CD4-positive, alpha-beta T cell treated with Interleukin-6 for 4 hours (primary cell): Measurements from ENCODE around the gene HSPBAP1.
"Not testable (repeated sequence)": the region's sequence is repeated elsewhere in the genome, so short reads cannot be mapped to it uniquely, and the experiment has no call there.

Experiments
- DNase-seq: peaks from one replicate; pipeline ENCODE4 v3.0.0-alpha.2; 2020; ENCODE audit warnings: mixed read lengths

Gene HSPBAP1

DNA sequence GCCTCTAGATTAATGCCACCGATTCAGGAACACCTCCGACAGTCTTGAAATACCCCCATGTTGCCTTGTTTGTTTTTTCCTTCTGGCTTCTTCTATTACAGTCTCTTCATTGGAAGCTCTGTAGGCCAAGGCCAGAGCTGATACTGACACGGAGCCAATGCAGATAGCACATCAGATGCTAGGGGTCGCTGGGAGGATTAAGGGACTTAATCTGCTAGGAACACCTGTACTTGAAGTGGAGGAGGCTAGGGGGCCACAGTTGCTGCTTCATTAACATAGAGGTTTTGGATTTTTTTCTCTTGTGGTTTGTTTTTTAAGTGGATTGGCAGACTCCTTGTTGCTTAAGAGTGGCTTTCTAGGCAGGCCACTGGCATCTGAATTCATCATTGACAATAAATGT is 63.4 kb downstream of the HSPBAP1 start:
- no peak for DNase-seq

- no peak for DNase-seq
Observed at GRCh38 chr3:122728756-122729514, 64.7 kb downstream of the HSPBAP1 start.

DNA sequence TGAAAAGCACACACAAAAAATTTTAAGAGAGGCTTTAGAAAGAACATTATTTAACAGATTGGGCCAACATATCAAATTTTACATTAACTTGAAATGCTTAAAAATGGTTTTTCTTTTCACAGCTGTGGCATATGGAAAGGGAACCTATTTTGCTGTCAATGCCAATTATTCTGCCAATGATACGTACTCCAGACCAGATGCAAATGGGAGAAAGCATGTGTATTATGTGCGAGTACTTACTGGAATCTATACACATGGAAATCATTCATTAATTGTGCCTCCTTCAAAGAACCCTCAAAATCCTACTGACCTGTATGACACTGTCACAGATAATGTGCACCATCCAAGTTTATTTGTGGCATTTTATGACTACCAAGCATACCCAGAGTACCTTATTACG is 65.4 kb downstream of the HSPBAP1 start:
- no peak for DNase-seq

- DNase-seq = no peak
Observed at GRCh38 chr3:122727766-122728165, 65.9 kb downstream of the HSPBAP1 start.

- DNase-seq = no peak
Observed at GRCh38 chr3:122727294-122727693, 66.3 kb downstream of the HSPBAP1 start.

DNA sequence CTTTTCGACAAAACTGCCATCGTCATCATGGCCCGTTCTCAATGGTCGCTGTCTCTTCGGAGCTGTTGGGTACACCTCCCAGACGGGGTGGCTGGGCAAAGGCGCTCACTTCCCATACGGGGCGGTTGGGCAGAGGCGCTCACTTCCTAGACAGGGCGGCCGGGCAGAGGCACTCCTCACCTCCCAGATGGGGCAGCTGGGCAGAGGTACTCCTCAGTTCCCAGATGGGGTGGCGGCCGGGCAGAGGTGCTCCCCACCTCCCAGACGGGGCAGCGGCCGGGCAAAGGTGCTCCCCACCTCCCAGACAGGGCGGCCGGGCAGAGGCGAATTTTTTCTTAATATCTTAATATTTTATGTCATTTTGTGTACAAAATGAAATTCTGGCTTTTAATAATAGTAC is 68.5 kb downstream of the HSPBAP1 start:
- DNase-seq = no peak

- no peak for DNase-seq
Observed at GRCh38 chr3:122719273-122719921, 74.2 kb downstream of the HSPBAP1 start.

- DNase-seq = no peak
Observed at GRCh38 chr3:122716667-122717066, 77.0 kb downstream of the HSPBAP1 start.

- no peak for DNase-seq
Observed at GRCh38 chr3:122714273-122714672, 79.4 kb downstream of the HSPBAP1 start.

- not testable (repeated sequence) for DNase-seq
Observed at GRCh38 chr3:122710616-122711251, 82.9 kb downstream of the HSPBAP1 start.

- DNase-seq = no peak
Observed at GRCh38 chr3:122705379-122705778, 88.3 kb downstream of the HSPBAP1 start.

DNA sequence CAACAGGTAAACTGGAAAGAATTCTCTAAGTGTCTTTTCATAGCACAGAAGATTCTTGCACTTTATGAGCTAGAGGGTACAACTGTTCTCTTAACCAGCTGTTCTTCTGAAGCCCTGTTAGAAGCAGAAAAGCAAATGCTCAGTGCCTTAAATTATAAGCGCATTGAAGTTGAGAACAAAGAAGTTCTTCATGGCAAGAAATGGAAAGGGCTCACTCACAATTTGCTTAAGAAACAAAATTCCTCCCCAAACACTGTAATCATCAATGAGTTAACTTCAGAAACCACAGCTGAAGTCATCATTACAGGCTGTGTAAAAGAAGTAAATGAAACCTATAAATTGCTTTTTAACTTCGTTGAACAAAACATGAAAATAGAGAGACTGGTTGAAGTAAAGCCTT is 93.4 kb downstream of the HSPBAP1 start:
- DNase-seq = no peak

- DNase-seq = no peak
Observed at GRCh38 chr3:122697952-122698620, 95.5 kb downstream of the HSPBAP1 start.

GRCh38 chr3:122695927-122696561 is 97.6 kb downstream of the HSPBAP1 start:
- DNase-seq = no peak

DNA sequence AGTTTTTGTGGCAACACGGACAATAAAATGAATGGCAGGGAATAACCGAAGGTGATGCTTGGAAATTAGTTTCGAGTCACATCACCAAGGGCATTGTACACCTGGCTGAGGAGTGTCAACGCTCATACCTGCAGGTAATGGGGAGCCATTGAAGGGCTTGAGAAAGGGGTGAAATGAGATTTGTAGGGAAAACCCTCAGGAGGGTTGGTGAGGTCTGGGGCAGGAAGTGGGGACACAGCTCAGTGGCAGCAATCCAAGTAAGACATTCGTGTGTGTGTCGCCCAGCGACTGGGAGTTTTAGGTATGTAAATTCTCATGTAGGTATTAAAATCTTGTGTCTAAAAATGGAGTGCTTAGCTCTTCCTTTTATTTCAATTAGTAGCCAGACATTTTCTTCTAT is 98.7 kb downstream of the HSPBAP1 start:
- DNase-seq = no peak

- no peak for DNase-seq
Observed at GRCh38 chr3:122692674-122693073, 101.0 kb downstream of the HSPBAP1 start.

GRCh38 chr3:122691195-122691594 is 102.4 kb downstream of the HSPBAP1 start:
- DNase-seq = no peak

- no peak for DNase-seq
Observed at GRCh38 chr3:122690096-122690495, 103.5 kb downstream of the HSPBAP1 start.
